Thyroid gland (tissue), 4 donors: ENCODE data around the gene BRS3. TPM values are rescaled to one million over a fixed set of nuclear protein-coding genes. Genes with fewer than 3 reads are reported as not detected.

Experiments used
- DNase-seq, 2 donors: peaks; one replicate each; pipeline ENCODE4 v3.0.0-alpha.2; 2019
- H3K27ac ChIP-seq, 3 donors: fragments of 200-600 bp; sonication (generic); 1 replicate in 2 of 3; 2 replicates in 1 of 3; pipeline ENCODE4 v1.5.1; 2016 to 2019; ENCODE audit warnings: mild to moderate bottlenecking in 1 of 3, moderate library complexity in 1 of 3
- H3K27me3 ChIP-seq: fragments of 200-600 bp; sonication (generic); one replicate; pipeline ENCODE4 v1.5.1; 2019
- H3K36me3 ChIP-seq, 2 donors: fragments of 200-600 bp; sonication (generic); one replicate each; pipeline ENCODE4 v1.5.1; 2016 to 2019
- H3K4me1 ChIP-seq, 2 donors: fragments of 200-600 bp; sonication (generic); one replicate each; pipeline ENCODE4 v1.5.1; 2017 to 2019
- H3K4me3 ChIP-seq, 3 donors: fragments of 200-600 bp; sonication (generic); replicated peaks in 1 of 3; 1 replicate in 2 of 3; 2 replicates in 1 of 3; pipeline ENCODE4 v1.5.1; 2016; ENCODE audit warnings: mild to moderate bottlenecking in 1 of 3
- H3K9me3 ChIP-seq: fragments of 200-600 bp; sonication (generic); one replicate; pipeline ENCODE4 v1.5.1; 2017
- POLR2A ChIP-seq, 2 donors: fragments of 450-650 bp; IDR thresholded peaks; one replicate each; pipeline ENCODE4 v1.6.1; 2017; ENCODE audit warnings: antibody characterized with exemption in 2 of 2, mild to moderate bottlenecking in 2 of 2, moderate library complexity in 1 of 2
- WGBS, 2 donors: methylation state at CpG; one replicate each; pipeline ENCODE4 v1.1.5; 2017; 5-methylcytosine and 5-hydroxymethylcytosine counted together
- intact Hi-C: fragments of 100-400 bp; cut with DNase I; formaldehyde crosslinking; loops from one replicate; pipeline ENCODE4 v1.15.1; 2023
- total RNA-seq, 4 donors: library from RNA; depleted of rRNA; stranded (reverse); fragments of >200 nt; gene quantifications; one replicate each; pipeline ENCODE4 v1.2.3, GENCODE V29; 2016
- TF ChIP-seq, protein P1 (sequence below), 6 experiments: fragments of 200-600 bp in 3 of 6; fragments of 450-650 bp in 3 of 6; sonication (generic) in 3 of 6; IDR thresholded peaks; one replicate each; pipeline ENCODE4 v1.5.1; 2016 to 2019; ENCODE audit warnings: antibody characterized with exemption in 6 of 6, mild to moderate bottlenecking in 2 of 6, inconsistent platforms in 1 of 6, moderate library complexity in 1 of 6

The BRS3 gene
- total RNA-seq, 4 donors from 2014 or later = not detected

DNA sequence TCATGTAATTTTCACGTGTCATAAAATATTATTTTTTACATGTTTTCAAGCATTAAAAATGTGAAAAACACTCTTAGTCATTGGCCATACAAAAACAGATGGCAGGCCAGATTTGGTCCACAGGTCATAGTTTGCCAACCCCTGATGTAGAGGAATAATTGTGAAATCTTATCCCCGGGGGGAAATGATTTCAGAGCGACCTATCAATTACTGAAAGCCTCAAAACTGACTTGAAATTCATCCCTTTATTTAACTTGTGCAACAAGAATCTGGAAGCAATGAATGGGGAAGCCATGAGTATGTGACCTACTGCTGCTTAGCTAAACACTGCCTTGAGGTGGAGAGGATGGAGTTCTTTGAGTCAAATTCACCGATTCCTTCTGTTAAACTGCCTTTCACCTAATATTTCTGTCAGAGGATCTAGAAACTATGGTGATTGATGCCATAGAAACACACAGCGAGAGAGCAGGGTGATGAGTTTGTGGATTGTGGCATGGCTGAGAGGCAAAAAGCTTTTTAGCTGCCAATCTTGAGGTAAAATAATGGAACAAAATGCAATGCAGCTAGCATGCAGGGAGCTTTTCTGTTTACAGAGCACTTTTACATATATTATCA is 30.3 kb upstream of the BRS3 start:
- Histone ChIP-seq H3K27ac (no peak overlapping the region), H3K36me3 (no peaks in the 10 kb centered on the region), H3K9me3 (no peaks in the 10 kb centered on the region), H3K4me1 (no peaks in the 10 kb centered on the region), H3K27me3 (no peaks in the 10 kb centered on the region), H3K4me3 (no peak overlapping the region)
- DNase-seq = no peak
- intact Hi-C loops = no loop called here
- no peak for TF ChIP-seq POLR2A (IDR thresholded peaks at IDR 0.05)
- TF ChIP-seq, protein P1, sequence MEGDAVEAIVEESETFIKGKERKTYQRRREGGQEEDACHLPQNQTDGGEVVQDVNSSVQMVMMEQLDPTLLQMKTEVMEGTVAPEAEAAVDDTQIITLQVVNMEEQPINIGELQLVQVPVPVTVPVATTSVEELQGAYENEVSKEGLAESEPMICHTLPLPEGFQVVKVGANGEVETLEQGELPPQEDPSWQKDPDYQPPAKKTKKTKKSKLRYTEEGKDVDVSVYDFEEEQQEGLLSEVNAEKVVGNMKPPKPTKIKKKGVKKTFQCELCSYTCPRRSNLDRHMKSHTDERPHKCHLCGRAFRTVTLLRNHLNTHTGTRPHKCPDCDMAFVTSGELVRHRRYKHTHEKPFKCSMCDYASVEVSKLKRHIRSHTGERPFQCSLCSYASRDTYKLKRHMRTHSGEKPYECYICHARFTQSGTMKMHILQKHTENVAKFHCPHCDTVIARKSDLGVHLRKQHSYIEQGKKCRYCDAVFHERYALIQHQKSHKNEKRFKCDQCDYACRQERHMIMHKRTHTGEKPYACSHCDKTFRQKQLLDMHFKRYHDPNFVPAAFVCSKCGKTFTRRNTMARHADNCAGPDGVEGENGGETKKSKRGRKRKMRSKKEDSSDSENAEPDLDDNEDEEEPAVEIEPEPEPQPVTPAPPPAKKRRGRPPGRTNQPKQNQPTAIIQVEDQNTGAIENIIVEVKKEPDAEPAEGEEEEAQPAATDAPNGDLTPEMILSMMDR (IDR thresholded peaks at IDR 0.05) = no peak
- WGBS, 2 donors = 69 to 76% methylated on average over 5 of the region's 5 CpGs

DNA sequence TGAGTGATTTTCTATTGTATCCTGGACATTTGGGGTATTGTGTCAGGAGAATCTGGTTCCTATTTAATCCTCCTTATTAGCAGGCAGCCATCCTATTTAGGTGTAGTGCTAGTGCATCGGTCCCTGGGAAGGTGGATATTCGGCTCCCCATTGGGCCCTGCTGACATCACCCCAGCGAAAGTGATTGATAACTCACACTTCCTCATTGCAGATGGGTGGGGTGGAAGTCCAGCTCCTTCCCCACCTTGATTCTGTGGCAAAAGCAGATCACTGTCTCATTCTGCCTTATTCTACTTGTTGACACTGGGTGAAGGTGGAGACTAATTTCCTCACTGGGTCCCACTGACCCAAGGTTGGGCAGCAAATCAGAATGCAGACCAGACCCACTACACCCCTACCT is 23.2 kb upstream of the BRS3 start:
- 84 to 95% methylated on average over 3 of the region's 3 CpGs for WGBS, 2 donors
- Histone ChIP-seq H3K4me3 (no peak overlapping the region), H3K36me3 (no peaks in the 10 kb centered on the region), H3K27me3 (no peaks in the 10 kb centered on the region), H3K4me1 (no peaks in the 10 kb centered on the region), H3K9me3 (no peaks in the 10 kb centered on the region), H3K27ac (no peak overlapping the region)
- intact Hi-C loops = no loop called here
- DNase-seq = no peak
- TF ChIP-seq, protein P1 (IDR thresholded peaks at IDR 0.05) = no peak
- TF ChIP-seq POLR2A (IDR thresholded peaks at IDR 0.05) = no peak

DNA sequence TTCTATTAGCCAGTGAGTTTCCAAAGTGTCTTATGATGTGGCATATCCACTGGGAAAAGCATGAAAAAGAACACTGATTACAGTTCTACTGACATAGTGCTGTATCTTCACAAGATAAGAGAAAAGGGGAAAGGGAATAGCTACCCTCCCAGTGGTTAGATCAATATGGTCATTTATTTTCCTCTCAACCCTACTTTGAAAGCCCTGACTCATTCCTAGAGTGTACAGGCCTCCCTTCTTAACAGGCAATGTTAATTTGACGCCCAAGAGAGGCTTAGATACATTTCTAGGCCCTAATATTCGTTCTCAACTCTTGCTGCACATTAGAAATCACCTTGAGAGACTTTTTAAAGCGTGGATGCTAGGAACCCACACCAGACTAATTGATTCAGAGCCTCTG is 20.4 kb upstream of the BRS3 start:
- intact Hi-C loops = no loop called here
- no peaks in the 10 kb centered on the region for H3K36me3 ChIP-seq
- no peaks in the 10 kb centered on the region for H3K4me1 ChIP-seq
- H3K27ac ChIP-seq = no peak overlapping the region
- DNase-seq = no peak
- TF ChIP-seq, protein P1 (IDR thresholded peaks at IDR 0.05) = no peak
- TF ChIP-seq POLR2A (IDR thresholded peaks at IDR 0.05) = no peak
- 87 to 88% methylated on average over 3 of the region's 3 CpGs for WGBS, 2 donors
- H3K4me3 ChIP-seq = no peak overlapping the region
- H3K27me3 ChIP-seq = no peaks in the 10 kb centered on the region
- no peaks in the 10 kb centered on the region for H3K9me3 ChIP-seq

DNA sequence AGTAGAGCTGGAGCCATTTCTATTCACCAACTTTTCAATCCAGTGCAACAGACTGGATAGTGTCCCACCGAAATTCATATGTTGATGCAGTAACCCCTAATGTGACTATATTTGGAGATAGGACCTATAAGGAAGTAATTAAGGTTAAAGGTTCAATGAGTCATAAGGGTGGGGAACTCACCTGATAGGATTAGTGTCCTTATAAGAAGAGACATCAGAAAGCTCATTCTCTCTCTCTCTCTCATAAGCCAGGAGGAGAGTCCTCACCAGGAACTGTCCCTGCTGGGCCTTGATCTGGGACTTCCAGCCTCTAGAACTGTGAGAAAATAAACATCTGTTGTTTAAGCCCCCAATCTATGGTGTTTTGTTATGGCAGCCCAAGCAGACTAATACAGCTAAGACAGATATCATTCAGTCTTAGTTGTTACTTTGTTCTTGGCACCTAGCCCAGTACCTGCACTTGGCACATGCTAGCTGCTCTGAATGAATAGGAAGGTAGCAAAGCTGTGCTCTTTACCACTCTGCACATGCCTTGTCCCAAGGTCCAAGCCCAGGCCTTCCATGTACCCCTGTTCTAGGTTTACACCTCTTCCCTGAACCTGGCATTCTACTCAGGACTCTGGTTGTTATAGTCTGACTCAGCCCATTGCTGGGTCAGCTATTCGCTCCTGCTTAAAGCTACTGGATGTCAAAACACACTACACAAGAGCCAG is 19.2 kb upstream of the BRS3 start:
- Histone ChIP-seq H3K4me1 (no peaks in the 10 kb centered on the region), H3K36me3 (no peaks in the 10 kb centered on the region), H3K9me3 (no peaks in the 10 kb centered on the region), H3K27ac (no peak overlapping the region), H3K27me3 (no peaks in the 10 kb centered on the region), H3K4me3 (no peak overlapping the region)
- intact Hi-C loops = no loop called here
- 78 to 95% methylated on average over 2 of the region's 2 CpGs for WGBS, 2 donors
- DNase-seq = peak; percentile 24 to 36
- TF ChIP-seq, protein P1 (IDR thresholded peaks at IDR 0.05) = no peak
- no peak for TF ChIP-seq POLR2A (IDR thresholded peaks at IDR 0.05)

DNA sequence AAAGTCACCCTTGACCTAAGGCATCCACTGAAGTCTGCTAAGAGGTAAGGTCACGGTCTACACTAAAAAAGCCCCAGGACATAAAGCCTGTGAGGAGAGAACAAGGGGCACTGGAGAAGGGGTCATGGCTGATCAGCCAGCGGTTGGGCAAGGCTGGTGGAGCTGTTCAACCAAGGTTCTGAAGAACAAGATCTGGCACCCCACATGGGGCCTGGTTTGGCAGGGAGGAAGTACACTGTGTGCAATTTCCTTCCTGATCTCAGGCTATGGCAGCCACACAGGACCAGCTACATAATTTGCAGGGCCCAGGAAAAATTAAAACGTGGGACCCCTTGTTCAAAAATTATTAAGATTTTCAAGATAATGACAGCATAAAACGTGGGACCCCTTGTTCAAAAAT is 14.1 kb upstream of the BRS3 start:
- H3K36me3 ChIP-seq = no peaks in the 10 kb centered on the region
- H3K4me1 ChIP-seq = peaks cover 9 to 21% of the 10 kb centered on the region in 2 donors
- H3K27ac ChIP-seq = no peak overlapping the region
- H3K4me3 ChIP-seq = no peak overlapping the region
- no peak for DNase-seq
- TF ChIP-seq, protein P1 (IDR thresholded peaks at IDR 0.05) = no peak
- no peak for TF ChIP-seq POLR2A (IDR thresholded peaks at IDR 0.05)
- WGBS, 2 donors = 81 to 88% methylated on average over 3 to 4 of the region's 4 CpGs
- intact Hi-C loops = no loop called here
- no peaks in the 10 kb centered on the region for H3K27me3 ChIP-seq
- H3K9me3 ChIP-seq = no peaks in the 10 kb centered on the region
